SK-N-SH (cell line): ENCODE data around the gene PLEKHG7. TPM values are rescaled to one million over a fixed set of nuclear protein-coding genes. Genes with fewer than 3 reads are reported as not detected.
A peak's percentile ranks its signal among the peaks of the same experiment; 100 is the strongest.

Experiments
- CTCF ChIA-PET: fragments of 300-600, 350-600 bp; formaldehyde crosslinking; extraction: SDS; loops from one replicate; lab custom pipeline; 2021; lab: Yijun Ruan, JAX
- POLR2A ChIA-PET: fragments of 350-600 bp; sonication (Branson Sonifier 250); formaldehyde crosslinking; extraction: SDS; loops from one replicate; lab custom pipeline; 2020; ENCODE audit warnings: antibody characterized with exemption, inconsistent platforms; lab: Yijun Ruan, JAX
- DNase-seq: peaks from one replicate; pipeline ENCODE4 v3.0.0; 2012
- H2AFZ ChIP-seq: fragments of 200-600 bp; sonication (generic); 2 replicates; pipeline ENCODE4 v1.8.1; 2016; ENCODE audit warnings: antibody characterized with exemption, mild to moderate bottlenecking, low read depth
- H3F3A ChIP-seq: fragments of 200-600 bp; sonication (generic); replicated peaks from 2 replicates; pipeline ENCODE3; 2016; ENCODE audit warnings: antibody characterized with exemption, mild to moderate bottlenecking; ENCODE audit not compliant: insufficient read depth
- H3K27ac ChIP-seq, 2 experiments: fragments of 200-500 bp in 1 of 2; fragments of 200-600 bp in 1 of 2; sonication (Bioruptor generic) in 1 of 2; sonication (generic), shearing (Covaris generic) in 1 of 2; 2 replicates each; pipeline versions ENCODE4 v1.5.1 to v1.6.1; 2014 to 2016; ENCODE audit warnings: low read depth in 2 of 2, inconsistent platforms in 1 of 2, low read length in 1 of 2, mild to moderate bottlenecking in 1 of 2, mixed read lengths in 1 of 2
- H3K27me3 ChIP-seq: fragments of 200-600 bp; sonication (generic), shearing (Covaris generic); 2 replicates; pipeline ENCODE4 v1.6.1; 2016; ENCODE audit warnings: mixed run types; ENCODE audit not compliant: insufficient read depth
- H3K36me3 ChIP-seq, 2 experiments: fragments of 200-500 bp in 1 of 2; fragments of 200-600 bp in 1 of 2; sonication (Bioruptor generic) in 1 of 2; sonication (generic) in 1 of 2; replicated peaks in 1 of 2; 2 replicates each; pipeline versions ENCODE3 to v1.5.1; 2014 to 2016; ENCODE audit warnings: low read length in 1 of 2, mild to moderate bottlenecking in 1 of 2; ENCODE audit not compliant: insufficient read depth in 2 of 2, control insufficient read depth in 1 of 2
- H3K4me1 ChIP-seq, 2 experiments: fragments of 200-500 bp in 1 of 2; fragments of 200-600 bp in 1 of 2; sonication (Bioruptor generic) in 1 of 2; sonication (generic), shearing (Covaris generic) in 1 of 2; 2 replicates each; pipeline versions ENCODE4 v1.5.1 to v1.6.1; 2014 to 2016; ENCODE audit warnings: low read depth in 1 of 2, low read length in 1 of 2, mixed run types in 1 of 2; ENCODE audit not compliant: insufficient read depth in 2 of 2, control insufficient read depth in 1 of 2
- H3K4me2 ChIP-seq: fragments of 200-600 bp; sonication (generic), shearing (Covaris generic); 2 replicates; pipeline ENCODE4 v1.6.1; 2017; ENCODE audit warnings: mixed run types
- H3K4me3 ChIP-seq, 2 experiments: fragments of 200-500 bp in 1 of 2; fragments of 200-600 bp in 1 of 2; sonication (Bioruptor generic) in 1 of 2; sonication (generic), shearing (Covaris generic) in 1 of 2; 2 replicates each; pipeline versions ENCODE4 v1.5.1 to v1.8.1; 2014 to 2016; ENCODE audit warnings: low read depth in 2 of 2, inconsistent platforms in 1 of 2, low read length in 1 of 2, mild to moderate bottlenecking in 1 of 2, mixed read lengths in 1 of 2, moderate library complexity in 1 of 2
- H3K79me2 ChIP-seq: fragments of 200-600 bp; sonication (generic); 2 replicates; pipeline ENCODE4 v1.8.1; 2017; ENCODE audit warnings: mild to moderate bottlenecking; ENCODE audit not compliant: insufficient read depth
- H3K9ac ChIP-seq: fragments of 200-600 bp; sonication (generic); 2 replicates; pipeline ENCODE4 v1.6.1; 2017; ENCODE audit warnings: mixed run types
- H3K9me2 ChIP-seq: fragments of 200-600 bp; sonication (generic); 2 replicates; pipeline ENCODE4 v1.6.1; 2017; ENCODE audit warnings: mixed run types
- H3K9me3 ChIP-seq: fragments of 200-600 bp; sonication (generic); 2 replicates; pipeline ENCODE4 v1.6.1; 2017; ENCODE audit warnings: mixed run types, mild to moderate bottlenecking, moderate library complexity
- H4K20me1 ChIP-seq: fragments of 200-600 bp; sonication (generic); 2 replicates; pipeline ENCODE4 v1.6.1; 2017; ENCODE audit warnings: mild to moderate bottlenecking, mixed run types; ENCODE audit not compliant: insufficient read depth
- CTCF ChIP-seq: fragments of 200-600 bp; sonication (generic); IDR thresholded peaks from 2 replicates; pipeline ENCODE4 v1.6.1; 2017; ENCODE audit warnings: antibody characterized with exemption, mild to moderate bottlenecking, moderate library complexity
- EP300 ChIP-seq, 2 experiments: IDR thresholded peaks; 2 replicates each; pipeline versions ENCODE4 v1.4.0 to v1.6.1; 2012; ENCODE audit warnings: borderline replicate concordance in 1 of 2, low read depth in 1 of 2, low read length in 1 of 2
- EZH2phosphoT487 ChIP-seq: fragments of 200-600 bp; sonication (generic); IDR thresholded peaks from 2 replicates; pipeline ENCODE4 v1.6.1; 2017; ENCODE audit warnings: low read depth, mixed run types, mild to moderate bottlenecking, antibody characterized with exemption, moderate library complexity, borderline replicate concordance
- FOSL2 ChIP-seq: IDR thresholded peaks from 2 replicates; pipeline ENCODE4 v1.4.0; 2012; ENCODE audit warnings: low read depth, mild to moderate bottlenecking, moderate library complexity, borderline replicate concordance
- FOXJ3 ChIP-seq: sonication (generic); formaldehyde crosslinking; IDR thresholded peaks from 2 replicates; pipeline ENCODE4 v1.5.1; 2020; ENCODE audit warnings: mild to moderate bottlenecking, missing genetic modification reagents
- MAX ChIP-seq: IDR thresholded peaks from 2 replicates; pipeline ENCODE4 v1.4.0; 2012; ENCODE audit warnings: low read depth
- PBX3 ChIP-seq: IDR thresholded peaks from 2 replicates; pipeline ENCODE4; 2012
- POLR2AphosphoS5 ChIP-seq: IDR thresholded peaks from 2 replicates; pipeline ENCODE4 v1.6.1; 2012; ENCODE audit warnings: low read depth, low read length
- RAD21 ChIP-seq: IDR thresholded peaks from 2 replicates; pipeline ENCODE4 v1.6.1; 2012; ENCODE audit warnings: mild to moderate bottlenecking, low read length
- RCOR1 ChIP-seq: fragments of 150-350 bp; IDR thresholded peaks from 2 replicates; pipeline ENCODE4 v1.6.1; 2017; ENCODE audit warnings: antibody characterized with exemption, low read length
- REST ChIP-seq: IDR thresholded peaks from 2 replicates; pipeline ENCODE4 v1.6.1; 2012; ENCODE audit warnings: mild to moderate bottlenecking, low read depth, low read length, moderate library complexity
- RFX5 ChIP-seq: IDR thresholded peaks from 2 replicates; pipeline ENCODE4 v1.6.1; 2012; ENCODE audit warnings: mild to moderate bottlenecking, improper control_type of control experiment, low read length
- SIN3A ChIP-seq: IDR thresholded peaks from 2 replicates; pipeline ENCODE4 v1.6.1; 2012; ENCODE audit warnings: low read depth, mild to moderate bottlenecking, low read length, moderate library complexity, borderline replicate concordance
- TAF1 ChIP-seq: IDR thresholded peaks from 2 replicates; pipeline ENCODE4 v1.6.1; 2012; ENCODE audit warnings: low read depth, mild to moderate bottlenecking, low read length, moderate library complexity, borderline replicate concordance
- TEAD4 ChIP-seq: IDR thresholded peaks from 2 replicates; pipeline ENCODE4 v1.4.0; 2012; ENCODE audit warnings: mild to moderate bottlenecking, borderline replicate concordance; ENCODE audit not compliant: insufficient read depth
- YY1 ChIP-seq: IDR thresholded peaks from 2 replicates; pipeline ENCODE4 v1.4.0; 2012; ENCODE audit warnings: low read depth, mild to moderate bottlenecking
- ZBTB33 ChIP-seq: IDR thresholded peaks from 2 replicates; pipeline ENCODE4 v1.4.0; 2012; ENCODE audit warnings: low read depth, borderline replicate concordance
- WGBS: methylation state at CpG from one replicate; pipeline ENCODE4 v1.1.6; 2017; ENCODE audit warnings: low lambda C conversion rate; 5-methylcytosine and 5-hydroxymethylcytosine counted together
- polyA plus RNA-seq, 3 experiments: library from polyadenylated mRNA; depleted of rRNA; stranded (reverse); fragments of >200 nt; gene quantifications; 2 replicates each; pipeline ENCODE4 v1.2.3, GENCODE V29; 2012

The PLEKHG7 gene
- polyA plus RNA-seq, 1 of the 3 experiments (the other 2 are of a cell fraction) = not detected

- H3K79me2 ChIP-seq = no peaks in the 10 kb centered on the region
- no peak overlapping the region for H3K4me2 ChIP-seq
- no peaks in the 10 kb centered on the region for H4K20me1 ChIP-seq
- no peak overlapping the region for H2AFZ ChIP-seq
- H3F3A ChIP-seq = peaks cover 24% of the 10 kb centered on the region
- peaks cover 21 to 32% of the 10 kb centered on the region in 2 experiments for H3K36me3 ChIP-seq
- H3K27ac ChIP-seq = peak overlapping the region in 1 of 2 experiments; percentile 24; a peak in 2 of 4 replicates
- H3K4me1 ChIP-seq = peaks cover 2 to 5% of the 10 kb centered on the region in 2 experiments; a peak in 2 of 4 replicates
- CTCF ChIA-PET = interaction anchor here (0.6 to 2.3 kb wide), 8 partner anchors 15 to 1653 kb away, joined by 3 to 11 read pairs (median 4); no protein-coding TSS in a partner anchor
- H3K4me3 ChIP-seq = no peak overlapping the region
- H3K27me3 ChIP-seq = no peaks in the 10 kb centered on the region
- no peak for DNase-seq
- POLR2A ChIA-PET = no interaction called here
- H3K9me3 ChIP-seq = no peaks in the 10 kb centered on the region
- TF ChIP-seq TAF1 (no peak), RAD21 (no peak), POLR2AphosphoS5 (no peak), EP300 (IDR thresholded peaks at IDR 0.05; ENCODE audit: borderline replicate concordance in 1 of 2, low read depth in 1 of 2, low read length in 1 of 2) (no peak), FOSL2 (no peak), REST (0 out of 2 replicates have a peak, but pooled peaks have one; percentile 23)
- 100% methylated on average over 1 of the region's 1 CpG for WGBS
- H3K9ac ChIP-seq = no peak overlapping the region
- no peaks in the 10 kb centered on the region for H3K9me2 ChIP-seq
Observed at GRCh38 chr12:92785563-92785950, 82.8 kb downstream of the PLEKHG7 start.

- Histone ChIP-seq H3K4me2 (no peak overlapping the region), H3K9me3 (no peaks in the 10 kb centered on the region), H3K79me2 (0 out of 2 replicates have a peak, but pooled peaks cover under 1% of the 10 kb centered on the region), H4K20me1 (no peaks in the 10 kb centered on the region), H3K9ac (no peak overlapping the region), H3K4me1 (peaks cover 2 to 5% of the 10 kb centered on the region in 2 experiments; a peak in 2 of 4 replicates), H3K27ac (no peak overlapping the region), H2AFZ (no peak overlapping the region), H3K27me3 (no peaks in the 10 kb centered on the region), H3K4me3 (no peak overlapping the region), H3K36me3 (peaks cover 19 to 29% of the 10 kb centered on the region in 2 experiments), H3K9me2 (no peaks in the 10 kb centered on the region), H3F3A (peaks cover 24% of the 10 kb centered on the region)
- 94% methylated on average over 1 of the region's 1 CpG for WGBS
- TF ChIP-seq SIN3A (no peak), POLR2AphosphoS5 (no peak), YY1 (no peak), CTCF (no peak), EP300 (IDR thresholded peaks at IDR 0.05; ENCODE audit: borderline replicate concordance in 1 of 2, low read depth in 1 of 2, low read length in 1 of 2) (no peak), ZBTB33 (no peak), FOXJ3 (no peak), EZH2phosphoT487 (no peak), TEAD4 (no peak), RCOR1 (no peak), PBX3 (no peak), MAX (no peak), RFX5 (no peak)
- CTCF ChIA-PET = interaction anchor here (0.6 to 2.3 kb wide), 8 partner anchors 14 to 1652 kb away, joined by 3 to 11 read pairs (median 4); no protein-coding TSS in a partner anchor
- POLR2A ChIA-PET = no interaction called here
- no peak for DNase-seq
Observed at GRCh38 chr12:92786045-92786444, 83.3 kb downstream of the PLEKHG7 start.
